NCI-H774 (cell line): Measurements from ENCODE around the gene ERC1.

ENCODE experiments used
- DNase-seq: peaks from one replicate; lab custom pipeline; 2025; lab: John Stamatoyannopoulos, UW

ERC1 gene

DNA sequence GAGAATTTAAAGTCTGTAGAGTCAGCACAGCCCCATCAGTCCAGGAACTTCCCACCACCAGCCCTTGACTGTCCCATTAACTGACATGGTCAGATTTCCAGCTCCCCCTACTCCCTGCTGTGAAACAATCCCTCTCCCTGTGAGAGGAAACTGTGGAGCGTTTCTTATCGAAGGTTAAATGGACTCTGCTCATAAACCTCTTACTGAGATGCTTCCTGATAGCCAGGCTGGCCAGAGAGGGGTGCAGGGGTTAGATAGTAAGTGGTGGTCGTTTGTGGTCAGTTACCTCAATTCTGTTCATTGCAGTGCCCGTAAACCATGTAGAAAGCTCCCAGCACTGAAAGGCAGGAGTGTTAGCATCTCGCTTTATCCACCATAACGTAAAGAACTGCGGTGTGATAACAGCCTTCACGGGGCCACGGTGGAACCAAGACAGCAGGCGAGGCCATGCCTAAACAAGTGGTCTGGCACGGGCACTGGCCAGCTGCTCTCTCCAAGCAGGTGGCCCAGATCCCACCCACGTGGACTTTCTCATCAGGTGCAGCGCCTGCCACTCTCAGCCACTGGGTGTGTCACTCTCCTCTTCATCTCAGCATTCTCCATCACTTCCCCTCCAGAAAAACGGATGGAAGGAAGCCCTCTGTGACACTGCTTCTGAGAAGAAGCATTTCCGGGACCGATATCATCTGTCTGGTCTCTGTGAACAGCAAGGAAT, 501.1 kb downstream of the ERC1 start:
- no peak for DNase-seq

DNA sequence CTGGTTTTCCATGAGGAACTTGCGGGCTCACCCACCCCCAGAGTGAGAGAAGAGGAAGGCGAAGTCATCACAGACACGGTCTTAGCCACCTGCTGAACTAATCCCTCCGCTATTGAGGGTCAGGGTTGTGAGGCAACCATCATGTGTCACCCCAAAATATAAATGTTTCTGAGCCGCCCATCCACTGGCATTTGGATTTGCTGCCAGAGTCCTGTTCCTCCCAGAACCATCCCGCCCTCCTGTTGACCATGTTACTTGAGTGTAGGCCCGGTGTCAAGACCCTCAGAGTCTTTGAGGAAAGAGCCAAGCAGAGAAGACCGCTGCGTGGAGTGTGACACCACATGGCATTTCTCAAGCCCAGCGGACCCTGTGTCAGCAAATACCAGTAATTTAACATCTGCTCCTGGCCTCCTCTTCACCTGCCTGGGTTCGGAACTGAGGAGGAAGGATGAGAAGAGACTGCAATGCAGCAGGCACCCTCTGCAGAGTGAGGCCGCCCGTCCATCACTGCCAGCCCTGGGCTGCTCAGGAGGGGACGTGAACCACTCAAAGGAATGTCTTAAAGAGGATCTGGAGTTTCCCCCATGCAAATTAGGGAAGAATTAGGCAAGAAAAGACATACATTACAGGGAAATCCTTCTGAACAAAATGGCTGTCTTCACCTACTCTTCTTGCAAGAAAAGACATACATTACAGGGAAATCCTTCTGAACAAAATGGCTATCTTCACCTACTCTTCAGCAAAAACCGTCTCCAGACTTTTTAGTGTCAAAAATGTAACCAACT, 502.9 kb downstream of the ERC1 start:
- no peak for DNase-seq

DNA sequence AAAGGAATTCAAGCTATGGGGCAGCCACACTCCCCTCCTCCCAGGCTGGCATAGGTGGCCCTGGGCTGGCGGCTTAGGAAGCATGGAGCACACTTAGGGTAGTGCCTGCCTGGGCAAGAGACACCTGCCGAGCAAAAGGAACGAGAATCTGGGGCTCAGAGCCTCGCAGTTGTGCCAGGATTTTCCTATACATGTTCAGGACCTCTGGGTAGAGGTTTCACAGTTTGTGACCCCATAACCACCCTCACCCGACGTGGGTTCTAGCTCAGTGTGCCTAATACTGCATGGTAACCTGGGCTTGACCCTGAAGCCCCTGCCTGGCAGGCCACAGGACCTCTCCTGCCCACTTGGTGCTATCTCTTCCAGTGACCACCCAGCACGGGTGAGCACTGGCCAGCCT, 503.8 kb downstream of the ERC1 start:
- no peak for DNase-seq

DNA sequence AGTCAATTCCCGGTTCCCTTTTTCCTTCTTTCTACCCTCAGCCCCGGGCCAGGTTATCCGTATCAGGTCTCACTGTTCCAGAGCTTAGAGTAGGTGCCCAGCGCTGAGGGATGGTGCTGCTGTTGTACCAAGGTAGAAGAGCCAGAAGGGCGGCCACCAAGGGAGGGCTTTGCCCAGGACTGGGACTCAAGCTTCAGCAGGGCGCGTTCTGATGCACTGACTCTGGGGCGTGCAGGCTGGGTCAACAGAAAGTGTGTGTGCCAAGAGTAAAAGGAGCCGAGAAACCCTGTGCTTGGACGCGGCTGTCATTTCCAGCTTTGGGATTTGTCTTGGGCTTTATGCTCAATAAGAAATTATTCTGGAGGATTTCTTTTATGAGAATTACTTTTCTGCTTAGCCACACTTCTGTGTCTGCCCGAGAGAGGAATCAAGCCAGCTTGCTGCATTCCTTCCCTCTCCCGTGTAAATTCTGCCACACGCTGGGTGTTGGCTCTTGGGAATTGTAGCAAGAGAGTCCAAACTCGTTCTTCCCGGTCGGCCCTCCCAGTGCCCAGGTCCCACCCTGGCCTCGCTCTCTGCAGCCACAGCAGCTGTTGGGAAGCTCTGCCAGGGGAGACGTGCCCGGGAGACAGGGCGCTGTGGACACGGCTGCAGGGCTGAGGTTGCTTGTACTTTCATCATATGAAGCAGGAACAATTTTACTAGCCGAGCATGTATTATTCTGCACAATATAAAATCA, 505.3 kb downstream of the ERC1 start:
- DNase-seq, result no peak

DNA sequence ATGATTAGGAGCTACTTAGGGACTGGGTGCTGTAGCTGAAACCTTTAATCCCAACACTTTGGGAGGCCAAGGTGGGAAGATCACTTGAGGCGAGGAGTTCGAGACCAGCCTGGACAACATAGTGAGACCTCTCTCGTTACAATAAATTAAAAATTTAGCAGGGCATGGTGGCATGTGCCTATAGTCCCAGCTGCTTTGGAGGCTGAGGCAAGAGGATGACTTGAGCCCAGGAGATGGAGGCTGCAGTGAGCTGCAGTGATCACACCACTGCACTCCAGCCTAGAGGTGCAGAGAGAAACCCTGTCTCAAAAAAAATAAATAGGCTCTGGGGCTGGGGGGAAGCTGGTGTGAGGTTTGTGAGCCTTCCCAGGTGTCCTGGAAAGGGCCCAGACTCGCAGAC, 506.1 kb downstream of the ERC1 start:
- DNase-seq, result no peak

DNA sequence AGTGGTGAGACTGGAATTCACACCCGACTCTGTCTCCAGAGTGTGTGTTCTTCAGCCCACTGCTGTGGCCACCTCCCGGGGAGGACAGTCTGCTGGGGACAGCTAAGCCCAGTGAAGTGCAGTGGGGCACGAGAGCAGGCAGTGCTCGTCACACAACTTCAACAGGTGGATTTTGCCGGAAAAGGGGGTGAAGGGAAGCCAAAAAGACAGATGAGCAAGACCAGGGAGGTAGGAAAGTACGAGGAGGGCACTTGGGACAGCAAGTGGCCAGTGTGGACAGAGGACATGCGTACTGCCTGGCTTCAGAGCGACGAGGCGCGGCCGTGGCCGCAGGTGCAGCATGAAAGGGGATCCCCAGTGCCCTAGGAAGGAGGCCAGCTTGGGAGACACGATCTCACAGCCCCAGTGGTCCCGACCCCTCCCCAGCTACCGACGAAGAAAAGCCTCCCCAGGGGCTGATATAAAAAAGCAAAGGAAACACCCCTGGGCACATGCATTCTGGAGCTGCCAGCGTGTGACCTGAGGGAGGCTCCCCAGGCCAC, 507.2 kb downstream of the ERC1 start:
- no peak for DNase-seq

DNA sequence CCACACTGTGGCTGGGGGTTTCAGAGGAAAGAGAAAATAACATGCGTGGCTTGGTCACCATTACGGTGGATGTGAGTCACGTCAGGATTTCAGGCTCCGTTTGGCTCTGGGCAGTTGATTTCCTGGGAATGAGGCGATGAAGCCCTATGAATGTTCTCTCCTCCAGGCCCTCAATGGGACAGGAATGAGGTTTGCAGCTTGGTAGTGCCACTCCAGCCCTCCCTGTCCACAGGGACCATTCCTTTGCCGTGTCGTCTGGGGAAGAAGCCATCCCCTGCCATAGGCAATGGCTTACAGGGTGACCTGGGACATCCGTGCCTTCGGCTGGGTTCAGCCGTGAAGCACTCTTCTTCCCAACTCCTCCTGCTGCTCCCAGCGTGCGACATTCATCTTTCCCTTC, 508.3 kb downstream of the ERC1 start:
- DNase-seq, result no peak

DNA sequence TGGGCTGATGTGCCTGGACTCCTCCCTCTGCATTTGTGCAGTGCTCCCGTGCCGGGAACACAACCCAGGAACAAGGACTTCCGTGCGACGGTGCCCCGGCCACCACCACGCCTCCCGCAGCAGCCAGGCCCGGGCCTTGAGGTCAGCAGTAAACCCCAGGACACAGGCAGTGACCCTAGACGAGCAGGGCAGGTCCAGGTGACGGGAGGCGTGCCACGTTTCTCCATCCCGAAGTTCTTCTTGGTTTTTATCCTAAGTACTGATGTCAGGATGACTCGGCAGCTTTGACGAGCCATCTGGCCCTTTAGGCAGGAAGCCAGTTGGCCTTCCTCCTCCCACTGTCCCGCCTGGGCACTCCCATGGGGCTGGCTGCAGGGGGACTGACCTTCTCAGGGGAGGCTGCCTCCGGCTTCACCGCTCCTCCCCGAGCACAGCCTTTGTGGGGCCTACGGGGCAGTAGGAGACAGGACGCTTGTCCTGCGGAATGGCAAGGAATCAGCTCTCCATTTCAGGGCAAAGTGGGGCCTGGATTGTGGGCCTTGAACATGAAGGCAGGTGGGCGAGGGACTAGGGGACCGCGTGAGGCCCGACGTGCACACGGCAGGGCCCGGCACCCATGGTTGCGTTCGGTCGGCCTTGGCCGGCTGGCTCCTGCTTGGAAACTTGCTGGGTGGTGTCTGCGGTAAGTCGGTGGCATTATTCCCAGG, 509.2 kb downstream of the ERC1 start:
- no peak for DNase-seq

DNA sequence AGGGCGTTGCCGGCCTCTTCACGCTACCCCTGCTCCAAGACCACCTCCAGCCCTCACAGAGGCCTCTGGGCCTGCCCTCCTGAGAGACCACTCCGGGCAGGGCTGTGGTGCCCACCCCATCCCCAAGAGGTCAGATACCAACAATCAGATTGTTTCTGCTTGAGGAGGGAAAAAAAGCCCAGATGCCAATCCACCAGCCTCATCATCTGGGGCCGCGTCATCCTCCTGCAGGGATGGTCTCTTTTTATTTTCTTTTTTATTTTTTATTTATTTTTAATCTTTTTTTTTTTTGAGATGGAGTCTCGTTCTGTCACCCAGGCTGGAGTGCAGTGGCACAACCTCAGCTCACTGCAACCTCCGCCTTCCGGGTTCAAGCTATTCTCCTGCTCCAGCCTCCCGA, 510.0 kb downstream of the ERC1 start:
- DNase-seq, result no peak

DNA sequence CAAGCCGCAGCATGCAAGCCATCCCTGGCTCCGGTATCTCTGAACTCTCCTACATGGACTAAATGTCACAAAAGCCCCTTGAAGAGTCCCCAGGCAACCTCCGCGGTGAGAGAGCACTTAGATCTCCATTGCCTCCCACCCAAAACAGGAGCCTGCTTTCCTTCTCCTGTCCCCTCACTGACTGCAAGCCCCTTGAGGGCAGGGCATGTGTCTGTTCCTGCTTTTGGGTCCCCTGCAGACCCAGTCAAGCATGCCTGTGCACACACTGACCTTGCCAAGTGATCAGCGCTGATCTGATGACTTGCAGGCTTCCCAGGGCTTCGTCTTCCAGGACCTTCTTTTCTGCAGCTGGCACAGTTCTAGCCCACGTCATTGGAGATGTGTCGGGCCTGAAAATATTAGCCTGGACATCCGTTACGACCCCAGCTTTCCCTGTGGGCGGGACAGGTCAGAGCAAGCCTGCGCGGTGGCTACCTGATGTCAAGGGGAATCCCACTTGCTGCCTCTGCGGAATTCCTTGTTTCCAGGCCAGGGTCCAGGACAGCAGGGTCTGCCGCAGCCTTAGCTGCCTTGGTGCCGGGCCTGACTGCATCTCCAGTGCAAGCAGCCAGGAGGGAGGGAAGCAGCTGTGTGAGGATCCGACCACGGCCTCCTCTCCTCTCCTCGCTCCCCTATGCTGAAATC, 510.8 kb downstream of the ERC1 start:
- no peak for DNase-seq

DNA sequence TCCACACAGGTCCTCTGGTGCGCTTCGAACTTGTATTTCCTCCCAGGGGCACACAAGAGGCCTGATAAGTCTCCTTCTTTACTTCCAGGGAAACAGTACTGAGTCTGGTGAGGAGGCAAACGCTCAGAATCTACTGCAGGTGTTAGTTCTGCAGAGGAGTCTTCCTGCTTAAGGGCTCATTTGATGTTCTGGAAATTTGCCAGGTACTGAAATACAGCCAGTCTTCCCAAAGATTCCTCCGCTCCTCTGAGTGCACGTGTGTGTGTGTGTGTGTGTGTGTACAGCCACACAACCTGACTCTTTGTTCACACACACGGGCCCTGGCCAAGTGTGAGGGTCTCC, 511.3 kb downstream of the ERC1 start:
- no peak for DNase-seq

DNA sequence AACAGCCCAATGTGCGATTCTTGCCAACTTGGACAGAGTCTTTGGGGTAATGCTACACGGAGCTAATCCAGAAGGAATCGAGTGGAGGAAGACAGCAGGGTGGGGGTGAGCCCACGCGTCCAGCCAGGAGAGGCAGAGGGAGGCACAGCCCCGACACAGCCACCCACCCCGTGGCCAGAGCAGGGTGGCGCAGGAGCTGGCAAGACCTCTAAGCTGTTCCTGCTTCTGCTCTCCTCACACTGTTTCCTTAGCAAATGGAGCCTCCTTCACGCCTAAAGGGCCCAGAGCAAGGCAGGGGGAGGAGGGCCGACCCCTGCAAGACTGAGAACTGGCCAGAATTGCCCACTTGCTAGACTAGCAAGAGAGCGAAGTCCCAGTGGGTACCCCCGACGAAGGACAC, 511.8 kb downstream of the ERC1 start:
- no peak for DNase-seq

DNA sequence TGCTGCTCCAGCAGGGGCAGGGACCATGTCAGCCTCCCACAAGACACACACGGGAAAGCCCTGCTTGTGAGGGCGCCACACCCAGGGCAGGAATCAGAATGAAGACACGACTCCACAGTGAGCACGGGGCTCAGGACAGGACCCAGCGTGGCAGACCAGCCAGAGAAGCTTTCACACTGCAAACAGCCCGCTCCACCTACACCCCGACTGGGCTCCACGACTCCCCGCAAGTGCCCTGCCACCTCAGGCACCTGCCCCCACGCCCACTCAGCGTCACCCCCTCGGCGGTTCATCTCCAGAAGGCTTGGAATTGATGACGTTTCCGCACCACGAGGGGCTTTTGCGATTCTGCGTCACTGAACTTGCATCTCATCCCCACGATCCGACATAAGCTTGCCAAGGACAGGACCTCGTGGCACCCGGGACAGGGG, 512.3 kb downstream of the ERC1 start:
- no peak for DNase-seq

DNA sequence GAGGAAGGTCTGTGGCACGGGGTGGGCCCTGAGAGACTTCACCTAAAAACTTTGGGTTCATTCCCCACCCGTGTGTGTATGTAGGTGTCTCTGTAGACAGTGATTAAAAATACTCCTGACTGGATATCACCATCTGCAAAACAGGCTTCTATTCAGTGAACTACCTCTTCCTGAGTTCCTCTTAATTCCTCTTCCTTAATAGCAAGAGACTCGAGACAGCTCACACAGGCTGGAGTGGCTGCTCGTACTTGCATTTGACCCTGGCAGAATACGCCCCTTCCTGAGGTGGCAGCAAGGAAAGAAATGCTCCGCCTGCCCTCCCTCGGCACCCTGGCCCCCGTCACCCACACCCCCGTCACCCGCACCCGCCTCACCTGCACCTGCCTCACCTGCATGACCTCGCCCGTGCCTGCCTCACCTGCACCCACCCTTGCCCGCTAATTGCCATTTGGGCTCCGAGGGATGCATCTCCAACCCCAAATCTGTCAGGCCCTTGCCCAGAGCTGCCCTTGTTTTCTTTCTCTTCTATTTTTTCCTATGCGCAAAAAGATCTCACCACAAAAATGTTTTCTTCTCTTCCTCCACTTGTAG, 513.4 kb downstream of the ERC1 start:
- no peak for DNase-seq

DNA sequence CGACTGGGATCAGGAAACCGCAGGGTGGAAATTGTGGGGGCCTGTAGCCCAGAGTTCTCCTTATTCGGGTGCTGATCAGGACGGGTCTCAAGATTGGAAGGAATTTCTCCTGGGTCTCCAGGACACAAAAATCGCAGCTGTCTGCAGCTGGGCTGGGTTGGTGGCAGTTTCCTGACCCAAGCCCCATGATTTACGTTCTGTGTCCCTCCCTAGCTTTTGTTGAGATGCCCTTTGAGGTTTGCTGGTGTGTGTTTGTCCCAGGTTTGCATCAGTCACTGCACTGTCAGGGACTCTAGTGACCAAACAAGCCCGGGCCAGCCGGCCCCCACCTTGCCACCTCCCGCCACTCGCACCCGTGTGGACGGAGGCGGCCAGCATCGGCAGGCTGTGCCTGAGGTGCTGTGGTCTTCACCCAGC, 513.9 kb downstream of the ERC1 start:
- DNase-seq, result no peak

DNA sequence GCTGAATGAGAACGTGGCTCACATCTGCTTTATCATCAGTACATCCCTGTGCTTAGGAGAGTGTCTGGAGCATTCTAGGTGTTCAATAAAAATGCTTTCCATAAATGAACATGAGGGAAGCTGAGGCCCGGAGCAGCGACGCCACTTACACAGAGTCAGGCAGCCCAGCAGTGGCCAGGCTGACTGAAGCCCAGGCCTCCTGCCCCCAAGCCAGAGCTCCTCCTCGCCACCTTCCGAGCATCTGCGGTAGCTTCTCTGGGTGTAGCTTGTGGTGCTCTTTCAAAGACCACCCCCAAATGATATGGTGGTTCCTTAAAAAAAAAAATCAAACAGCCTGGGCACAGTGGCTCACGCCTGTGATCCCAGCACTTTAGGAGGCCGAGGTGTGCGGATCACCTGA, 514.6 kb downstream of the ERC1 start:
- no peak for DNase-seq

DNA sequence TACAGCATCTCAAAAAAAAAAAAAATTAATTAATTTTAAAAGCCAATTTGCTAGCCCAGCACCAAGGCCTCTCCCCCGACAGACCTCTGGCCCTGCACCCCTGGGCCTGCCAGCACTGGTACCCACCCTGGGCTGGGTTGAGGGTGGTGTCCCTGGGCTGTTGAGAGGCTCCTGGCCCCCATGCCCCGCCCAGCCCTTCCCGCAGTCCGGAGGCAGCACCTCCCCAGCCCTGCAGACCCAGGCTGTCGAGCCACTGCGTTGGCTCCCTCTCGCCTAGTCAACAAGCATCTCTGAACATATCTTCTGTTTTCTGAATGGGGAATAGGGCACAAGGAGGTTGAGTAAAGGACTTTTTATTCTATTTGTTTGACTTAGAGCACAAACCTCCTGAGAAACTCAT, 516.3 kb downstream of the ERC1 start:
- DNase-seq, result no peak

DNA sequence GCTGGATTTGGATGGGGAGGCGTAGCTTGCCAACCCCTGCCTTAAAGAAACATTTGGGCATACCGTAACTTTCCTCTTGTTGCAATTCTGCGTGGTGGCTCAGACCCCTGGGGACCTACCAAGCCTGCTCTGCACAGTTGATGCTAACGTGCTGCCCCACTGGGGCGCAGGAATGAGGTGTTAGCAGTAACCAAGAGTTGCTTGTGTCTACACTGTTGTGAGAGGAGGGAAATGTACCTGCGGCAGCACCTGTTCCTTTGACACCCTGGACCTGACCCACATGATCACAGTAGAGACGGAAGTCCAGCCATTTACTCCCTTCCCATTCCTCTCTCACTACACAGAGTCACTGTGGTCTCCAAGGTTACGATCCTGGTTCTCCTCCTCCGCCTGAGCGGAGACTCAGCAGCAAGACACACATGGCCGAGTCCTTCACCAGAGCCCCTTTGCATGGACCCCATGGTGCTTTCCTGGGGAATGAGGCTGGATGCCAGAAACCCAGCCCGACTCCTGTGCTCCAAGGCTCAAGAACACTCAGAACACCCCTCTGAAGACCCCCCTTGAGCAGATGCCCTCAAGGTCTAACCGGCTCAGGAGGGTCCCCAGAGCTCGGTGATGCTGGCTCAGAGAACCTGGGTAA, 518.5 kb downstream of the ERC1 start:
- no peak for DNase-seq

DNA sequence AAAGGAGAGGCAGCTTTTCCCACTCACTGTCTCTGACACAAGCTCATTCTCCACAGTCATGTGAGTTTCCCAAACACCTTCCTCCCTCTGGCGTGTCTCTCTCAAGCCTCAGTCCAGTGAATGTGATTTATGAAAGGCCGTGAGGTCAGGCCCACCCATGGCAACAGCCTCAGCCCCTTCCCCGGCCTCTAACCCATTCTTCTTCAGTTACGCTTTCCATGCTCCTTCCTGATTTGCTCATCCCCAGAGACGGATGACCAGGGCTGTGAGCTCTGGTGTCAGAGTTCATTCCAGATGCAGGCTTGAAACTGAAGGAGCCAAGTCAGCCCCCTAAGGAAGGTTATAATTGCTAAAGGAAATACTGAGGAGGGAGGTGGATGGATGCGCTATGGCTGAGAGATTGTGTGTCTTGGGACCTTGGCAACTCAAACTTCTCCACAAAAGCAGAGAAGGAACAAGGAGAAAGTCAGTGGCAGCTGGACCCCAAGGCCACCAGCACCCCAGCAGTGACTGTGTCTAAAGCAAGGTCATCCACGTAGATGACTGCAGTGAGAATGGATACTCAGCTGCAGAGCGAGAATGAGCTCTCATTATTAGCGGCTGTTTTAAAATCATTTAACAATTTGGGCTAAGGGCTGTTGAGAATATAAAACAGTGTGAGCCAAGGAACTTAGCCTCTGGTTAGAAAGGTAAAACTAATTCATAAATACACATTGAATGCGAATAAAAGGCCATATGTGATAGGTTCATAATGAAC, 519.2 kb downstream of the ERC1 start:
- no peak for DNase-seq

DNA sequence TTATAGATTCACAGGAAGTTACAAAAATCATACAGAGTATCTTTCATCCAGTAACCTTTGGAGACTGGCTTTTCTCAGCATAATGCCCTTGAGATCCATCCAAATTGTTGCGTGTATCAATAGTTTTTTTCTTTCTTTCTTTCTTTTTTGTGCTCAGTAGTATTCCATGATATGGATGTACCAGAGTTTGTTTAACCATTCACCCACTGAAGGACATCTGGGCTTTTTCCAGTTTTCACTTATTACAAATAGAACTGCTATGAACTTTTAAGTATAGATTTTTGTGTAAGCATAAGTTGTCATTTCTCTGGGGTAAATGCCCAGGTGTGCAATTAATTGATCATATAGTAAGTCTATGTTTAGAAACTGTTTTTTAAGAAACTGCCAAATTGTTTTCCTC, 524.0 kb downstream of the ERC1 start:
- DNase-seq, result no peak
